Prostate gland (tissue), 2 donors: ENCODE results near the gene ARHGDIG.

Source experiments
- CTCF ChIP-seq, 4 experiments: fragments of 200-600 bp in 2 of 4; fragments of 450-650 bp in 2 of 4; sonication (generic) in 2 of 4; IDR thresholded peaks; 1 replicate in 3 of 4; 2 replicates in 1 of 4; pipeline ENCODE4 v1.5.1; 2016 to 2019; ENCODE audit warnings: antibody characterized with exemption in 4 of 4, mild to moderate bottlenecking in 2 of 4, moderate library complexity in 2 of 4
- POLR2AphosphoS5 ChIP-seq: sonication (generic); formaldehyde crosslinking; IDR thresholded peaks from one replicate; pipeline ENCODE4 v1.6.1; 2017; ENCODE audit warnings: antibody characterized with exemption

DNA sequence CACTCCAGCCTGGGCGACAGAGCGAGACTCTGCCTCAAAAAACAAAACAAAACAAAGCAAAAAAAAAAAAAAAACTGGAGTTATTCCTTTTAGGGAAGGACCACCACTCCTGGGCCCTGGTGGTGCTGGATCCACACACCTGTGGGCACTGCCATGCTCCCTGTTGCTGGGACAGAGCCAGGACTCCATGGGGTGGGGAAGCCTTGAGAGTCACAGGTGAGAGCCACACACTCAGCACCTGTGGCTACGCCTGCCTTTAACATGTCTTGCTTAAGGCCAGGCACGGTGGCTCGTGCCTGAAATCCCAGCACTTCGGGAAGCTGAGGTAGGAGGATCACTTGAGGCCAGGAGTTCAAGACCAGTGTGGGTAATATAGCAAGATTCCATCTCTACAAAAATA lies 20.8 kb downstream of the ARHGDIG start:
- TF ChIP-seq CTCF (IDR thresholded peaks at IDR 0.05): no peak
- TF ChIP-seq POLR2AphosphoS5: no peak
